GM19193 (cell line): ENCODE measurements around the gene CCSAP.

ENCODE experiments used
- POLR2A ChIP-seq: IDR thresholded peaks from 4 replicates; pipeline ENCODE4 v1.6.1; 2011; ENCODE audit not compliant: insufficient read depth, insufficient read length; ENCODE audit errors: extremely low read depth

The CCSAP gene

GRCh38 chr1:229316166-229316565 is 26.7 kb downstream of the CCSAP start:
- TF ChIP-seq POLR2A = no peak

DNA sequence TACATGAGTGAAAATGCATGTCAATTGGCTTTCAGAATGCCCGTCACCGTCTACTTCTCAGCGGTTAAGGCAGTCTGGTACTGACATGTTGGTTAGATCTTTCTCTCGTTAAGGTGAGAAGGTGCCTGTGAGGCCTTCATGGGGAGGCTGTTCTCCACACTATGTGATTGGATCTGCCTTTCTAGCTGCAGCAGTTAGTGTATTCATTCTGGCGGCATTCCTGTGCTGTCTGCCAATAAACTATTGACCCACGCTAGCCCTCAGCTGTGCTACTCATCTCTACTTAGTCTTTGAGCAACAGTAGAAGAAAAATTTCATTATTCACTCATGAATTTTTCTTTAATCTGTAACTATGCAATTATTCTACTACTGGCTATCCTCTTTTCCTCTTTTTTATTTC is 32.0 kb downstream of the CCSAP start:
- no peak for TF ChIP-seq POLR2A

GRCh38 chr1:229309684-229310083 is 33.2 kb downstream of the CCSAP start:
- no peak for TF ChIP-seq POLR2A

DNA sequence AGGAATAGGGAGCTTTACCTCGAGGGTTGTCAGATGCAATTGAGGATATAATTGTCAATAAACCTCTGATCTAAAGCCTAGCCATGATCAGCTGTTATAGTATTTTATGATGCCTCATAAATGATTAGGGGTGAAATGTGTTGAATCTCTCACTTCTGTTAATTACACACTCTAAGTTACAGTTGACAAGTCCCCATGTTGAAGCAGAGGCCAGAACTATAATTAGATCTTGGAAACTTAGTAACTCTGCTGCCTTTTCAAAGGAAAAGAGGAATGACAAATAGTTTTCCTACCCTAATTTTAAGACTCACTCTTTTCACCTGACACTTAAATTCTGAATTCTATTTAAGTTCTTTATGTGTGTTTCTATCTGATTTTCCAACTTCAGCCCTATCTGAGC is 33.8 kb downstream of the CCSAP start:
- no peak for TF ChIP-seq POLR2A

- TF ChIP-seq POLR2A = no peak
Measured at GRCh38 chr1:229305392-229305791, 37.5 kb downstream of the CCSAP start.

- no peak for TF ChIP-seq POLR2A
Measured at GRCh38 chr1:229303855-229304254, 39.0 kb downstream of the CCSAP start.

GRCh38 chr1:229302740-229303139 is 40.1 kb downstream of the CCSAP start:
- no peak for TF ChIP-seq POLR2A

- TF ChIP-seq POLR2A = no peak
Measured at GRCh38 chr1:229300099-229300757, 42.6 kb downstream of the CCSAP start.

DNA sequence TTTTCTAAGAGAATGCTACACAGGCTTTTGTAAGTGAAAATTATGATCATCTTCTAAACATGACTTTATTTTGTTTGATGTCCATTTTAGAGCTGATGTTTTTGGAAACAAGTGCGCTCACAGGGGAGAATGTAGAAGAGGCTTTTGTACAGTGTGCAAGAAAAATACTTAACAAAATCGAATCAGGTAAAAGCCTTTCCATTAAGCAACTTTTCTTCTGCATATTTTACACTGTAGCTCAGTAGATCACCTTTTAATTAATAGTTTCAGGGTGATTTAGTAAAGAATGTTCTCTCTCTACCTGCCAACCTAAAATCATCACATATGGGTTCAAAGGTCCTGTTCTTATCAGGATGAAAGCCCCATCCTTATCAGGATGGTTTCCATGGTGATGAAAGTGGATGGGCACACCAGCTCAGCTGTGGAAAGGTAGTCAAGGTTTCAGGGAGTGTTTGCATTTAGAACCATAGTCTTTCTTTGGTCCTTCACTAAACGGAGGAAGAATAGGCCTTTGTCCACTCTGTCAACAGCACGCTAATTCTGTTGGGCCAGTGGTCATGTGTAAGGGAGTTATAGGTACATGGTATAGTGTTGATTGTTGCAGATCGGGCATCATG is 43.9 kb downstream of the CCSAP start:
- no peak for TF ChIP-seq POLR2A

GRCh38 chr1:229298420-229298819 is 44.4 kb downstream of the CCSAP start:
- TF ChIP-seq POLR2A = no peak

DNA sequence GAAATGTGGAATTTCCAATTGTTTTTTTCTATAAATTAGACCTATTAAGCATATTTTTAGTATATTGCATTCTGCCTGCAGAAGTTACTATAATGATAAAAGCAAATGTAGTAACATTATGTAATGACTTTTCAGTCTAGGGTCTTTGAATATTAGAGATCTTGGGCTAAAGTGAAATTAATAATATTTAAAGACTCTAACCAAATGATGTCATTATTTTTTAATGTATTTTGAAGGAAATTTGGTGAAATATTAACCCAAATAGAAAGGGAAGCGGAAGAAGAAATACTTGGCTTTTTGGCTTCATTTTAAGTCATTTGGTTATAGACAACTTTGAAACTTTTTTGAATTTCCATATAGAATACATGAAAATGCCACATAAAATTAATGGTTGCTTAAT is 45.1 kb downstream of the CCSAP start:
- TF ChIP-seq POLR2A = no peak

DNA sequence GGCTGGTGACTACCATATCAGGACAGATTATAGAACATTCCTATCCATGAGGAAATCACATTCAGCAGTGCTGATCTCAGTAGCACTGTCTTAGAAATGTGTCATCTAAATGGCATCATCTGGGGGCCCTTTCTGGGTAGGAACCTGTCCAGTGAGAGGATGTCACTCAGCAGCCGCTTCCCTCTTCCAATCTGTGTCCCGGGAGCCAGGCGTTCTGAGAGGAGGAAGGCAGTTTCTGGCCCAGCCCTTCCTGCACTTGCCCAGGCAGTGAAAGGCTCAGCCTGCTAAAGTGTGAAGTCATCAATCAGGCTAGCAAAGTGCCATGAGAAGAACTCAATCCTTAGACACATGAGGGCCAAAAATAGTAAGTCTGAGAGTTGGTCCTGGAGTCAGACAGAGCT is 46.3 kb downstream of the CCSAP start:
- no peak for TF ChIP-seq POLR2A

DNA sequence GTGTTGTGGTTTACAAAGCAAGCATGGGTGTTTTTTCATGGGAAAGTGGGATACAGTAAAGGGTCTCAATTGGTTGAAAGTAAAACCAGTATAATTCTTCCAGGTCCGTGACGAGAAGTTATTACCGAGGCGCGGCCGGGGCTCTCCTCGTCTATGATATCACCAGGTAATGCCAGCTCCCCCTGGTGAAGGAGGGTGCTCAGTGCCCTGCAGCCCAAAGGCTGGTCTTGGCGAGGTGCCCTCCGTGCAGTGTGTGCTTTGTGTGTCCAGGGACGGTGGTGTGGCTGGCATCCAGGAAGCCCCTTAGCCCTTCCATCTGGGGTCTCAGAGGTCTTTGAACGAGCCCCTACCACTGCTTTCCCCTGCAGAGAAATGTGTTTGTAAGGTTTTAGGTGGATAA is 47.1 kb downstream of the CCSAP start:
- no peak for TF ChIP-seq POLR2A

GRCh38 chr1:229293528-229294204 is 49.2 kb downstream of the CCSAP start:
- TF ChIP-seq POLR2A = no peak

- TF ChIP-seq POLR2A = no peak
Measured at GRCh38 chr1:229288516-229288915, 54.3 kb downstream of the CCSAP start.

DNA sequence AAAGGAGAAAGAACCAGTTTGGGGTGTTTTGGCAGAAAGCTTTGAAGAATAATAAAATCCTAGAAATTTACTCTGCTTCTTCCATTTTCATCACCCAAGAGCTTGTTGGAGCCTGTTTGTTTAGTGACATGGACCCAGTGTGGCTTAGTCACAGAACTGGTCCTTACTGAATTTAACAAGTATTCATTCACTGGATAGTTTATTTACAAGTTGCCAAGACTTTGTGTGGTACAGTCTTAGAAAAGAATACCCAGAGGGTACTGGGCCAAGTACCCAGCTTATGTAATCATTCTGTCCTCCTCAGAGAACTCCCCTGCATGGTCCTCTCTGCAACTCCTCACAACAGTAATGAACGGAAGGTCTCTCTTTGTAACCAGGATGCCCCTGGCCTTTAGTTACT is 55.6 kb downstream of the CCSAP start:
- TF ChIP-seq POLR2A = no peak
